Small intestine (tissue), 7 donors: ENCODE results near the gene C1RL. TPM values are rescaled to one million over a fixed set of nuclear protein-coding genes. Genes with fewer than 3 reads are reported as not detected.

ENCODE experiments used
- DNase-seq, 2 donors: peaks; one replicate each; pipeline versions ENCODE4 v3.0.0 to v3.0.0-alpha.2; 2013
- FAIRE-seq: peaks from 2 replicates; lab custom pipeline; 2012; peaks lifted over from hg19 to GRCh38; lab: Jason Lieb, UNC
- H3K27ac ChIP-seq, 3 donors: one replicate each; pipeline ENCODE4 v1.5.1; 2013; ENCODE audit warnings: low read length in 2 of 3, mild to moderate bottlenecking in 2 of 3, control low read depth in 1 of 3, inconsistent platforms in 1 of 3, low read depth in 1 of 3, moderate library complexity in 1 of 3
- H3K27me3 ChIP-seq, 3 donors: one replicate each; pipeline ENCODE4 v1.6.1; 2013; ENCODE audit warnings: low read length in 3 of 3, inconsistent platforms in 1 of 3; ENCODE audit not compliant: control insufficient read depth in 3 of 3, insufficient read depth in 3 of 3
- H3K36me3 ChIP-seq, 3 donors: one replicate each; pipeline ENCODE4 v1.6.1; 2013; ENCODE audit warnings: low read length in 3 of 3, inconsistent platforms in 1 of 3, low read depth in 1 of 3, mild to moderate bottlenecking in 1 of 3, moderate library complexity in 1 of 3; ENCODE audit not compliant: control insufficient read depth in 3 of 3, insufficient read depth in 2 of 3
- H3K4me1 ChIP-seq, 3 donors: one replicate each; pipeline ENCODE4 v1.6.1; 2013; ENCODE audit warnings: low read length in 2 of 3, inconsistent platforms in 1 of 3, low read depth in 1 of 3, mild to moderate bottlenecking in 1 of 3, moderate library complexity in 1 of 3; ENCODE audit not compliant: control insufficient read depth in 3 of 3, insufficient read depth in 2 of 3
- H3K4me3 ChIP-seq, 3 donors: one replicate each; pipeline ENCODE4 v1.5.1; 2013; ENCODE audit warnings: low read length in 3 of 3, control low read depth in 1 of 3, inconsistent platforms in 1 of 3, low read depth in 1 of 3, mild to moderate bottlenecking in 1 of 3, moderate library complexity in 1 of 3
- H3K9me3 ChIP-seq, 2 donors: one replicate each; pipeline ENCODE4 v1.6.1; 2013; ENCODE audit warnings: low read depth in 1 of 2, low read length in 1 of 2; ENCODE audit not compliant: control insufficient read depth in 2 of 2, insufficient read depth in 1 of 2
- WGBS, 3 donors: extraction: QIAGEN DNeasy Blood & Tissue Kit; methylation state at CpG; one replicate each; pipeline ENCODE4 v1.1.7; 2013; 5-methylcytosine and 5-hydroxymethylcytosine counted together
- polyA plus RNA-seq, 4 donors: library from polyadenylated mRNA; stranded (reverse) in 3 of 4; unstranded in 1 of 4; fragments of 200-250 nt in 3 of 4; fragments of 120-200 nt in 1 of 4; gene quantifications; one replicate each; pipeline versions ENCODE4 v1.2.1 to v1.2.3, GENCODE V29; 2013
- donor health status: healthy with polysubstance abuse.
- donor health status: control.
- donor health status: control.
- donor health status: Bipolar disorder and iron deficiency.
- donor health status: healthy.

Gene C1RL
- polyA plus RNA-seq, 4 donors = 10.0 to 77.1 (median 22.1) TPM

DNA sequence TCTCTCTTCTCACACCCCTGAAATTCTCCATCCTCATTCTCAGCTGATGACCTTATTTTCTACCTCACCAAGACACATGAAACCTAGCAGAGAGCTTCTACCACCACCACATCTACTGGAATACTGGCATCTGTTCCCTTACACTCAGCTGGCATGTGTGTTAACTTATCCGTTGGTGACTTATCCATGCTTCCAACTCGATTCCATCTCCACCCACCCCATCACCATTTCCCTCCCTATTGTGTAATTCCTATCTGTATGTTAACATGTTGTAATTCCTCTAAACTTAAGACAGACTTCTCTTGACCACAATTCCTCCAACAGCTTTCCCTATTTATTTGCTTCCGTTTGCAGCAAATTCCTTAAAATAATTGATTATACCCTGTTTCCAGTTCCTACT is 33.1 kb downstream of the C1RL start:
- no peak overlapping the region for H3K27ac ChIP-seq
- H3K9me3 ChIP-seq = no peaks in the 10 kb centered on the region
- DNase-seq (no peak), FAIRE-seq (no peak)
- H3K27me3 ChIP-seq = peaks cover 0 to 4% (median 0%) of the 10 kb centered on the region in 3 donors
- H3K4me1 ChIP-seq = no peaks in the 10 kb centered on the region
- no peak overlapping the region for H3K4me3 ChIP-seq
- 62 to 64% (median 64%) methylated on average over 3 of the region's 3 CpGs for WGBS, 3 donors
- H3K36me3 ChIP-seq = peaks cover 0 to 4% (median 0%) of the 10 kb centered on the region in 3 donors

GRCh38 chr12:7075518-7075917 is 33.5 kb downstream of the C1RL start:
- 72 to 83% (median 74%) methylated on average over 3 of the region's 3 CpGs for WGBS, 3 donors
- no peak overlapping the region for H3K27ac ChIP-seq

GRCh38 chr12:7073946-7074345 is 35.1 kb downstream of the C1RL start:
- 25 to 71% (median 42%) methylated on average over 1 of the region's 1 CpG for WGBS, 3 donors
- Histone ChIP-seq H3K9me3 (no peaks in the 10 kb centered on the region), H3K36me3 (no peaks in the 10 kb centered on the region), H3K27me3 (peaks cover 0 to 4% (median 0%) of the 10 kb centered on the region in 3 donors), H3K27ac (no peak overlapping the region), H3K4me1 (peaks cover 0 to 4% (median 0%) of the 10 kb centered on the region in 3 donors), H3K4me3 (no peak overlapping the region)
- no peak for FAIRE-seq
- no peak for DNase-seq

More at GRCh38 chr12:7075518-7075917, 33.5 kb downstream of the C1RL start:
- no peak for DNase-seq
- no peaks in the 10 kb centered on the region for H3K4me1 ChIP-seq
- H3K36me3 ChIP-seq = no peaks in the 10 kb centered on the region
- no peaks in the 10 kb centered on the region for H3K9me3 ChIP-seq
- H3K27me3 ChIP-seq = peaks cover 0 to 4% (median 0%) of the 10 kb centered on the region in 3 donors
- no peak overlapping the region for H3K4me3 ChIP-seq
- no peak for FAIRE-seq

DNA sequence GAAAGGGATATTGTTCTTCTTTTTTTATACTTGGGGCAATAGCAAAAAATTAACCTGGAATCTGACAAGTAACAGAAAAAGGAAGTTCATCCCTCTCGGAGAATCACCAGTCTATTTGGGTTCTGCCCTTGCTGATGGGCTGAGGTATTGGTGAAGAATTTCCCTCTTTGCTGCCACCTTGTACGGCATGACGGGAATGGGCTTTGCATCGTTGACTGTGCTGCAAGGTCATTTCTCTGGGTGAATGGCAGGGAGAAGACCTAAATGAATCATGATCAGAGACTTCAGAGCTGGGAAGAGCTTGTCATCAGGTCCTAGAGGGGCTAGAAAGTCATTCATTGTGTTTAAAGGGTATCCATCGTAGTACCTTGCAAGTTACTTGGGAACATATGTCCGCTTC is 36.5 kb downstream of the C1RL start:
- peaks cover 0 to 14% (median 0%) of the 10 kb centered on the region in 3 donors for H3K4me1 ChIP-seq
- no peaks in the 10 kb centered on the region for H3K9me3 ChIP-seq
- WGBS, 3 donors = 87 to 91% (median 89%) methylated on average over 6 of the region's 6 CpGs
- FAIRE-seq (no peak), DNase-seq (no peak)
- peaks cover 0 to 4% (median 0%) of the 10 kb centered on the region in 3 donors for H3K27me3 ChIP-seq
- no peak overlapping the region for H3K27ac ChIP-seq
- no peak overlapping the region for H3K4me3 ChIP-seq
- H3K36me3 ChIP-seq = no peaks in the 10 kb centered on the region

DNA sequence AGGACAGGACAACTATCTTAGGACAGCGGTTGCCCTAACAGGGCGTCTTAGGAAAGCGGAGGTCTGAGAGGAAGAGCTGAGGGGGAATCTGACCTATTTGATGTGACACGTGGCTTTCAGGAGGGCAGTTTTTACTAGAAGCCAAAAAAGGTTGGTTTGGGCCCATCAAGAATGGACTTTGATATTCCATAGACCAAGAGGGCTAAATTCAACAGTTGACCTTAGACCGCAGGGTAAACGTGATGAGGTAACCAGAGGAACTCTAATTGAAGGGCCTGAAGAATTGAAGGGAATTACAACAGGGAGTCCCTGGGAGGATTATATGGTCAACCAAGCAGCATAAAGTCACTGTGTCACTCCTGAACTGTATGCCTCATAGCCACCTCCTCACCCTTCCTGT is 37.0 kb downstream of the C1RL start:
- DNase-seq = no peak
- FAIRE-seq = no peak
- WGBS, 3 donors = 64 to 82% (median 70%) methylated on average over 6 of the region's 6 CpGs

GRCh38 chr12:7069386-7069785 is 39.6 kb downstream of the C1RL start:
- peaks cover 0 to 4% (median 0%) of the 10 kb centered on the region in 3 donors for H3K36me3 ChIP-seq
- peak overlapping the region in 1 of 3 donors; percentile 29 for H3K27ac ChIP-seq

More for the DNA sequence above, 37.0 kb downstream of the C1RL start:
- Histone ChIP-seq H3K4me1 (peaks cover 0 to 14% (median 0%) of the 10 kb centered on the region in 3 donors), H3K27me3 (peaks cover 0 to 4% (median 0%) of the 10 kb centered on the region in 3 donors), H3K36me3 (peaks cover 0 to 4% (median 0%) of the 10 kb centered on the region in 3 donors), H3K9me3 (no peaks in the 10 kb centered on the region), H3K27ac (no peak overlapping the region), H3K4me3 (no peak overlapping the region)

DNA sequence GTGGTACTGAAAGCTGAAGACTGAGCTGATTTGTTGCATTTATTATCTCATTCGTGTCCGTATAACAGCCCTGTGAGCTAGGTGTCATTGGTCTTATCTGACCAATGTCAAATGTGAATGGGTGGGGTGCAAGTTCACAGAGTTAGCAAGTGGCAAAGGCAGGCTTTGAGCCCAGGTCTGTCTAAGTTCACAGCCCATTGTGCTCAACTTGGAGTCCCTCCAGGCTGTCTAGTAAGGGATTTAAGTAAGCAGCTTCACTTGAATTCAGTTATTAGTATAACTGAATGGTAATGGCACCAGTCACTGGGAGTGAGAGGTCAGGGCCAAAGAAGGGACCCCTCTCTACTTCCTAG is 40.0 kb downstream of the C1RL start:
- Histone ChIP-seq H3K27me3 (no peaks in the 10 kb centered on the region), H3K9me3 (no peaks in the 10 kb centered on the region), H3K36me3 (peaks cover 0 to 4% (median 0%) of the 10 kb centered on the region in 3 donors), H3K4me3 (no peak overlapping the region), H3K27ac (peak overlapping the region in 1 of 3 donors; percentile 29), H3K4me1 (peaks cover 0 to 14% (median 0%) of the 10 kb centered on the region in 3 donors)
- DNase-seq (peak; percentile 18 to 23), FAIRE-seq (no peak)
- WGBS, 3 donors = 13 to 43% (median 26%) methylated on average over 2 of the region's 2 CpGs

More at GRCh38 chr12:7069386-7069785, 39.6 kb downstream of the C1RL start:
- Histone ChIP-seq H3K4me1 (peaks cover 0 to 14% (median 0%) of the 10 kb centered on the region in 3 donors), H3K4me3 (no peak overlapping the region), H3K27me3 (no peaks in the 10 kb centered on the region), H3K9me3 (no peaks in the 10 kb centered on the region)
- DNase-seq = no peak
- no peak for FAIRE-seq
- 81 to 88% (median 87%) methylated on average over 6 of the region's 6 CpGs for WGBS, 3 donors

DNA sequence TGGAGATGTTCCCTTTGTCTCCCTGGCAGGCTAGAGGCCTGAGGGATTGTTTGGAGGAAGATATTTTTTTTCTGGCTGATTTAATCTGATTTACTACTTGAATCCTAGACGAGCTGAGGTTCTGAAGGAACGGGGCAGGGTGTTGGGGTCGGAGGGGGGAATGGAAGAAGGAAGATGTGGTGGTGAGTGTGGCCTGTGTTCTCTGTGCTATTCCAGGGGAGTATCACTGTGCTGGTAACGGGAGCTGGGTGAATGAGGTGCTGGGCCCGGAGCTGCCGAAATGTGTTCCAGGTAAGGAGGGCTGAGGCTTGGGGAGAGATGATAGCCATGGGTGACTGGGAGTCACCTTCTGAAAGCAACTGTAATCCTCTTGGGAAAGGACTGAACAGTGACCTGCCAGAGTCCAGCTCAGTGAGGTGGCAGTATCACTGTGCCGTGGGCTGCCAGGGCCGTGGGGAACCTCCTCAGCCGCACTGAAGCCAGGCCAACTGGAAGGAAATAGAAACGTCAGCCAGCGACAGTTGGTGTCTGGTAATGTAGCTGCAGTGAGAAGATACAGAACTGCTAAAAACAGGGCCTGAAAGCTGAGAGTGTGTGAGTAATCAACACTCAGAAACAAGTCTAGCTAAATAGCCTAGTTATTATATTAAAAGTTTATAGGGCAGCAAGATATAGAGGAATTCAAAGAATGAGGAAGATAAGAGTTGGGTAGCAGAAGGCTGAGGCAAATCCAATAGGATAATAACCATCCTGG is 40.6 kb downstream of the C1RL start:
- FAIRE-seq (no peak), DNase-seq (peak in 1 of 2 donors; percentile 31)
- no peaks in the 10 kb centered on the region for H3K27me3 ChIP-seq
- H3K9me3 ChIP-seq = no peaks in the 10 kb centered on the region
- no peak overlapping the region for H3K4me3 ChIP-seq
- peaks cover 0 to 4% (median 0%) of the 10 kb centered on the region in 3 donors for H3K36me3 ChIP-seq
- 55 to 64% (median 60%) methylated on average over 11 of the region's 11 CpGs for WGBS, 3 donors
- H3K4me1 ChIP-seq = peaks cover 0 to 14% (median 0%) of the 10 kb centered on the region in 3 donors
- H3K27ac ChIP-seq = peak overlapping the region in 1 of 3 donors; percentile 29
